Nucleus accumbens (tissue), 56 donors: ENCODE results near the gene TXNRD2.
"Not testable (repeated sequence)": the region's sequence is repeated elsewhere in the genome, so short reads cannot be mapped to it uniquely, and the experiment has no call there.

Experiments used
- DNase-seq, 56 donors: peaks; one replicate each; lab custom pipeline; 2025; lab: John Stamatoyannopoulos, UW

Gene TXNRD2

DNA sequence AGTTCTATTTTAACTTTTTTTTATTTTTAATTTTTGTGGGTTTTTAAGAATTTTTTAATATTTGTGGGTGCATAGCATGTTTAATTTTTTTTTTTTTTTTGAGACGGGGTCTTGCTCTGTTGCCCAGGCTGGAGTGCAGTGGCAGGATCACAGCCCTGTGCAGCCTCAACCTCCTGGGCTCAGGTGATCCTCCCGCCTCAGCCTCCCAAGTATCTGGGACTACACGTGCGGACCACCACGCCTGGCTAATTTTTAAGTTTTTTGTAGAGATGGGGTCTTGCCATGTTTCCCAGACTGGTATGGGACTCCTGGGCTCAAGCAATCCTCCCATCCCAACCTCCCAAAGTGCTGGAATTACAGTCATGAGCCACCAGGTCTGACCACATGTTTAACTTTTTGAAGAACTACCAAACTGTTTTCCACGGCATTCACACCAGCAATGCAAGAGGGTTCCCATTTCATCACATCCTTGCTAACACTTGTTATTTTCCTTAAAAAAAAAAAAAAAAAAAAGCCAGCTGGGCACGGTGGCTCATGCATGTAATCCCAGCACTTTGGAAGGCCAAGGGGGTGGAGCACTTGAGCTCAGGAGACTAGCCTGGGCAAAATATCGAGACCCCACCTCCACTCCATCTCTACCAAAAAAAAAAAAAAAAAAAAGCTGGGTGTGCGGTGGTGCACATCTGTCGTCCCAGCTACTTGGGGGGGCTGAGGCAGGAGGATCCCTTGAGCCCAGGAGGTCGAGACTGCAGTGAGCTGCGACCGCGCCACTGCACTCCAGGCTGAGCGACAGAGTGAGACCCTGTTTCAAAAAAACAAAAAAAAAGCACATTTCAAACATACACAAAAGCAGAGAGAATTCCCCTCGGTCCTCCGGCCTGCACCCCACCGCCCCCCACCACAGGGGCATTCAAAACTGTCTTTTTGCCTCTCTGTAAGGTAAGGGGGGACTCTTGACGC is 16.7 kb upstream of the TXNRD2 start:
- DNase-seq: no peak

- DNase-seq: no peak
Observed at GRCh38 chr22:19957445-19957844, 15.8 kb upstream of the TXNRD2 start.

- no peak for DNase-seq
Observed at GRCh38 chr22:19955241-19956128, 13.9 kb upstream of the TXNRD2 start.

- no peak for DNase-seq
Observed at GRCh38 chr22:19951346-19951745, 9.7 kb upstream of the TXNRD2 start.

GRCh38 chr22:19948057-19948760 is 6.6 kb upstream of the TXNRD2 start:
- no peak for DNase-seq

GRCh38 chr22:19943082-19944026 is 1.7 kb upstream of the TXNRD2 start:
- DNase-seq: no peak

DNA sequence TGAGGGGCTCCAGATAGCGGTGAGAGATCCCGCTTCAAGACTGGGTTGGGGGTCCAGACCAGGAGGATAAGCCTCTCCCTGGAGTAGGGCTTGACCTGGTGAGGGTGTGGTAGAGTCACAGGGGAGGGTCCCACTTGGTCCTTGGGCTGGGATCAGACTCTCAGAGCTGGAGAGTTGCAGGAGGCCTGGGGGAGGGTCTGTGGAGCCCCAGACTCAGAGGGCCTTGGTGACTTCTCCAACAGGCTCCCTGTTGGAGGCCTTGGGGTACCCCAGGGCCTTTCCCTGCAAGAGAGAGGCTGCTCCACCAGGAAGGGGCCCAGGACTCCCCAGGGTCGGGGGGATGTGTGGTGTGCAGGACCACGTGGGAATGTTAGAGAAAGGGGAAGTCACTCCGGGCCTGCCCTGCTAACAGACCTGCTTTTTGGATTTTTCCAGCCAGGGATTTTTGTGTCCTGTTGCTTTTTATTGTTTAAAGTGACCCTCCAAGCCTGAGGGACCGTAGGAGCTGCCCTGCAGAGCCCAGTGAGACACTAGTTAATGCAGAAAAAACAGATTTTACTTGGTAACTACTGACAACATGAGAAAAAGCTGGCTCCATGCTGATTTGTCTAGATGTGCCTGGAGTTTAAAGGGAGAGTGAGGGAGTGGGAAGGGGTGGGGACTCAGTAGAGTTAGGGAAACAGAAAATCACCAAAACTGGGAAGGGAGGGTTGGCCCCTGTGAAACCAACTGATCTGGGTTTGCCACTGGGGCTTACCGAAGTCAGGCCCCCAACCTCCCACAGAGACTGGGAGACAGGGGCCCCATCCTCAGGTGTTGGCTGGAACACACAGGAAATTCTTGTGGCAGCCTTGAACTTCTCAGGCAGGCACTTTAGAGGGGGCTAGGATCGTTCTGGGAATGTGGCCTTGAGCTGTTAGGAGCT is 801 bp upstream of the TXNRD2 start:
- DNase-seq: peak in 13 of 56 donors; percentile 12 to 53 (median 35)

- no peak for DNase-seq
Observed at GRCh38 chr22:19940536-19941364, 868 bp downstream of the TXNRD2 start.

DNA sequence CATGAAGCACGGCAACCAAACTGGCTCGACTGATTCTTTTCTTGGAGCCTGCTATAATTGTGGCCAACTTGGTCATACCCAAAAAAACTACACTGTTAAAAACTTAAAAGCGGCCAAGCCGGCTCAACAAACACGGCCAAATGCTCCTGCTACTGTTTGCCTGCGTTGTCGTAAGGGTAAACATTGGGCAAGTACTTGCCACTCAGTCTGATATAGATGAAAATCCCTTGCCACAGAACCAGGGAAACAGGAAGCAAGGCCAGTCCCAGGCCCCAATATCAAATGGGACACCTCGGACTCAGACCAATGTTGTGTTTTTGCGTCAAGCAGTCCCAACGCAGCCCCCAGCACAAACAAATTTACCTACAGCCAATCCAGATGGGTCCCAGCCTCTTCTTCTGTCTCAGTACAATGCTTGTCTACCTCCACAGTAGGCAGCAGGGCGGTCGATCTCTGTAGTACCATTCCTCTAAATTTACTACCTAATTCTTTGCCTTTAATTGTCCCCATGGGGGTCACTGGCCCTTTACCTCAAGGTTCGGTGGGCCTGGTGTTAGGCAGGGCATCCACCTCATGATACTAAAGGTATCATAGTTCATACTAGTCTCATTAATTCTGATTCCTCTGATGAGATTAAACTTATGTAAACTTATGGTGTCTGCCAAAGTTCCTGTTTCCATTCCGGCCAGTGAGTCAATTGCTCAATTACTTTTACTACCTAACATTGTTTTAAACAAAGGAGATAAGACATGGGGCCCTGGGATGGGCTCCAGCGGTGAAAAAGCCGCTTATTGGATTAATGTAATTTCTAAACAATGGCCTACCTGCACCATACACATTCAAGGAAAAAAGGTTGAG is 3.8 kb downstream of the TXNRD2 start:
- DNase-seq: no peak

GRCh38 chr22:19936513-19936912 is 5.1 kb downstream of the TXNRD2 start:
- DNase-seq: no peak

DNA sequence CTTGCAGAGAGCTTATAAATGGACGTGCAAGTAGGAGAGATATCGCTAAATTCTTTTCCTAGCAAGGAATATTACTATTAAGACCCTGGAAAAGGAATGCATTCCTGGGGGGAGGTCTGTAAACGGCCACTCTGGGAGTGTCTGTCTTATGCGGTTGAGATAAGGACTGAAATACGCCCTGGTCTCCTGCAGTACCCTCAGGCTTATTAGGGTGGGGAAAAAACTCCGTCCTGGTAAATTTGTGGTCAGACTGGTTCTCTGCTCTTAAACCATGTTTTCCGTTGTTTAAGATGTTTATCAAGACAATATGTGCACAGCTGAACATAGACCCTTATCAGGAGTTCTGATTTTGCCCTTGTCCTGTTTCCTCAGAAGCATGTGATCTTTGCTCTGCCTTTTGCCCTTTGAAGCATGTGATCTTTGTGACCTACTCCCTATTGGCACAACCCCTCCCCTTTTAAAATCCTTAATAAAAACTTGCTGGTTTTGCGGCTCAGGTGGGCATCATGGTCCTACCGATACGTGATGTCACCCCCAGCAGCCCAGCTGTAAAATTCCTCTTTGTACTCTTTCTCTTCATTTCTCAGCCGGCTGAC is 6.4 kb downstream of the TXNRD2 start:
- not testable (repeated sequence) for DNase-seq

GRCh38 chr22:19933341-19934241 is 8.0 kb downstream of the TXNRD2 start:
- DNase-seq: no peak

DNA sequence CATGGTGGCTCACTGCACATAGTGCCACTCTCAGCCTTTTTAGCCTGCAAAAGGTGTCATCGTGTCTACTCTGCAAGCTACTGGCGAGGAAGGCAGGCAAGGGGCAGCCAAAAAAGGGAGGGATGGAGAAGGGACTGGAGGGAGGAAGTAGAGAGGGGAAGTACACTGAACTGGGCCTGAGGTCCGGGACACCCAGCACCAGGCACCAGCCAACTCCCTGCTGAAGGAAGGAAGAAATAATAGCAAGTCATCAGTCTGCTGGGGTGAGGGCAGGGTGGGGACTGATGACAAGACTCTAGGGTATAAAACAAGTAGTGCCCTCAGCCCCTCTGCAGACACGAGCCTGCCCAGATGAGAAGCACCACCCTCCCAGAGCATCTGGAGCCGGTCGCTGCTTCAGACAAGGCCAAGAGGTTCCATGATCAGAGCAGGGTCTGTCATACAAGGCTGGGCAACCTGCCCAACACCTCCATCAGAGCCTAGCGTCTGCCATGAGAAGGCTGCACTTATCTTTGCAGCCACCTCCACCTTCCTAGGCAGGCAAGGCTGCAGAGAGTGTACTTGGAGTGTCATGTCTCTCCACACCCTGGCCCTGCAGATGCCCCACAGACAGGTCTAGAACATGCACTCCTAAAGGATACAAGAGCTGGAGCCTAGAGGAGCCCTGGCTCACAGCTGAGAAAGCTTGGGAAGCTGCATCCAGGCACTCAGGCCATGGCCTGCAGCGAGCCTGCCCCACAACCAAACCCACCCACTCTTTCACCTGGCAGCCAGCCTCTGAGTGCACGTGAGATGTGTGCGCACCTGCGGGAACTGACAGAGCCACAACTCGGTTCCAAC is 9.0 kb downstream of the TXNRD2 start:
- DNase-seq: no peak

DNA sequence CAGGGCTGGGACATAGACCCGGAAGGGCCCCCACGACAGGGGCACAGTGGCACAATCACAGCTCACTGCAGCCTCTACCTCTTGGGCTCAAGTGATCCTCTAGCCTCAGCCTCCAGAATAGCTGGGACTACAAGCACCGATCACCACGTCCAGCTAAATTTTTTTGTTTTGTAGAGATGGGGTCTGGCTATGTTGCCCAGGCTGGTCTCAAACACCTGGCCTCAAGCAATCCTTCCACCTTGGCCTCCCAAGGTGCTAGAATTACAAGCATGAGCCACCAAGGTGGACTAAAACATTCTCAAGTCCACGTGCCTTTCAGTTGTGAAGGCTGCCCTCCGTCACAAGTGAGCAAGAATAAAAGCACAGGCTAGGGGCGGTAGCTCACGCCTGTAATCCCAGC is 10.1 kb downstream of the TXNRD2 start:
- DNase-seq: no peak
